ENCODE results near the gene PRPF6. TPM values are rescaled to one million over a fixed set of nuclear protein-coding genes. Genes with fewer than 3 reads are reported as not detected.

The PRPF6 gene
- total RNA-seq, 1 donor = 55.4 TPM

DNA sequence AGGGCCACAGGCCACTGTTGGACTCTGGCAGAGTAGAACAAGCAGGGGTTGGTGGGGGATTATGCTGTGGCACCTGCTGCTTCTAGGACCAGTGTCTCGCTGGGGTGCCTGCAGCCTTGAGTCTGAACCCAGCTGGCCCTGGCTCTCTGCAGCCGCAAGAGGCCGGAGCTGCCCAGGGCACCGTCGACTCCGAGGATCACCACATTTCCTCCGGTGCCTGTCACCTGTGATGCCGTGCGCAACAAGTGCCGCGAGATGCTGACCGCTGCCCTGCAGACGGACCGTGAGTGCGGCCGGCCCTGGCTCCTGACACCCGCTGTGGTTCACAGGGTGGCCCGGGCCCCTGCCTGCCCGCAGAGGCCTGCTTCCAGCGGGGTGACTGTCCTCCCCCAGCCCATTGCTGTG lies 88.3 kb downstream of the PRPF6 start:
- no peak for DNase-seq (ENCODE audit: low read depth)
- TF ChIP-seq, protein P1, sequence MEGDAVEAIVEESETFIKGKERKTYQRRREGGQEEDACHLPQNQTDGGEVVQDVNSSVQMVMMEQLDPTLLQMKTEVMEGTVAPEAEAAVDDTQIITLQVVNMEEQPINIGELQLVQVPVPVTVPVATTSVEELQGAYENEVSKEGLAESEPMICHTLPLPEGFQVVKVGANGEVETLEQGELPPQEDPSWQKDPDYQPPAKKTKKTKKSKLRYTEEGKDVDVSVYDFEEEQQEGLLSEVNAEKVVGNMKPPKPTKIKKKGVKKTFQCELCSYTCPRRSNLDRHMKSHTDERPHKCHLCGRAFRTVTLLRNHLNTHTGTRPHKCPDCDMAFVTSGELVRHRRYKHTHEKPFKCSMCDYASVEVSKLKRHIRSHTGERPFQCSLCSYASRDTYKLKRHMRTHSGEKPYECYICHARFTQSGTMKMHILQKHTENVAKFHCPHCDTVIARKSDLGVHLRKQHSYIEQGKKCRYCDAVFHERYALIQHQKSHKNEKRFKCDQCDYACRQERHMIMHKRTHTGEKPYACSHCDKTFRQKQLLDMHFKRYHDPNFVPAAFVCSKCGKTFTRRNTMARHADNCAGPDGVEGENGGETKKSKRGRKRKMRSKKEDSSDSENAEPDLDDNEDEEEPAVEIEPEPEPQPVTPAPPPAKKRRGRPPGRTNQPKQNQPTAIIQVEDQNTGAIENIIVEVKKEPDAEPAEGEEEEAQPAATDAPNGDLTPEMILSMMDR (IDR thresholded peaks at IDR 0.05; ENCODE audit: insufficient read depth, low read length) = no peak
- H3K4me3 ChIP-seq (ENCODE audit: low read depth, low read length) = no peak overlapping the region

DNA sequence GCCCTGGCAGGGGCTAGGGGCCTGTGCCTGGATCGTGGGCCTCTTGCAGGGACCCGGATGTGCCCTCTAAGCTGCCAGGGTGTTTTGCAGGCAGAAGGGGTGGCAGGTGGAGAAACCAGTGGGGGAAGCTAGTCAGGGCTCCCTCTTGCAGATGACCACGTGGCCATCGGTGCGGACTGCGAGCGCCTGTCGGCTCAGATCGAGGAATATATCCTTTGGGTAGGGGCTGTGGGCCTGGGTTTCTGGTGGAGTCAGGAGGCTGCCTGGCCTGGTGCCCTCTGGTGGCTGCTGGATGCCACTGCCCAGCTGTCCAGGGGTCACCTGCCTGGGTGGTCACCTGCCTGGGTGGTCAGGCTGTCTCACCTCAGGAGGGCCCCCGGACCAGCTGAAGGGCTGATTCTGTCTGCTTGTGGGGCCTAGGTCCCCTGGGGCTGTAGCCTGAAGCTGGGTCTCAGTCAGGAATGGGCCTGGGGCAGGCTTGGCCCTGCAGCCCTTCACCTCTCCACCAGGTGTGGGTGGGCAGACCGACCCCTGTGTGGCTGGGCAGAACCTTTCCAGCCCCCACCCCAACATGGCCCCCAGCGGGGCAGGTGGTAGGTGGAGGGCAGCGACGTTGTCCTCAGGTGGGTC lies 88.8 kb downstream of the PRPF6 start:
- no peak for DNase-seq (ENCODE audit: low read depth)
- H3K4me3 ChIP-seq (ENCODE audit: low read depth, low read length) = no peak overlapping the region
- TF ChIP-seq, protein P1 (IDR thresholded peaks at IDR 0.05; ENCODE audit: insufficient read depth, low read length) = peak; percentile 75

DNA sequence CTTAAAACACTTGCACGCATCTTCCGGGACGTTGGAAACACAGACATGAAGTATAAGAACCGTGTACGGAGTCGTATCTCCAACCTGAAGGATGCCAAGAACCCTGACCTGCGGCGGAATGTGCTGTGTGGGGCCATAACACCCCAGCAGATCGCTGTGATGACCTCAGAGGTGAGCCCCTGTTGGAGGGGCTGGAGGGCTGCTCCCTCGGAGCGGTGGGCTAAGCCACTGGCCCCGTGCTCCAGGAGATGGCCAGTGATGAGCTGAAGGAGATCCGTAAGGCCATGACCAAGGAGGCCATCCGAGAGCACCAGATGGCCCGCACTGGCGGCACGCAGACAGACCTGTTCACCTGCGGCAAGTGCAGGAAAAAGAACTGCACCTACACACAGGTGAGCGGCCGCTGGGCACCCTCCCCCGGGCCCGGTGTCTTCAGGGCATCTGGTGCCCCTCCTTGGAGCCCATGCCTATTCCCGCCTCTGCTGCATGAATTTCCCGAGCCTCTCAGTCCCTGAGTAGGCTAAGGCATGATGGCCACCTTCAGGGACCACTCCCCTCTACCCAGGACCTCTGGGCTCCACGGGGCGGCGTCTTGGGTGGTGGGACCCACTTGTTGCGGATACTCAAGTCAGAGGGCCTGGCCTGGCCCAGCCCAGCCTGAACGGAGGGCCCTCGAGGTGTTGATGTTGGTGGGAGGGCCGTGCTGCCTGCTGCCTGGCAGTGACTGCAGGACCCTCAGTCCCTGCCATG lies 89.5 kb downstream of the PRPF6 start:
- no peak for DNase-seq (ENCODE audit: low read depth)
- no peak overlapping the region for H3K4me3 ChIP-seq (ENCODE audit: low read depth, low read length)
- TF ChIP-seq, protein P1 (IDR thresholded peaks at IDR 0.05; ENCODE audit: insufficient read depth, low read length) = no peak

DNA sequence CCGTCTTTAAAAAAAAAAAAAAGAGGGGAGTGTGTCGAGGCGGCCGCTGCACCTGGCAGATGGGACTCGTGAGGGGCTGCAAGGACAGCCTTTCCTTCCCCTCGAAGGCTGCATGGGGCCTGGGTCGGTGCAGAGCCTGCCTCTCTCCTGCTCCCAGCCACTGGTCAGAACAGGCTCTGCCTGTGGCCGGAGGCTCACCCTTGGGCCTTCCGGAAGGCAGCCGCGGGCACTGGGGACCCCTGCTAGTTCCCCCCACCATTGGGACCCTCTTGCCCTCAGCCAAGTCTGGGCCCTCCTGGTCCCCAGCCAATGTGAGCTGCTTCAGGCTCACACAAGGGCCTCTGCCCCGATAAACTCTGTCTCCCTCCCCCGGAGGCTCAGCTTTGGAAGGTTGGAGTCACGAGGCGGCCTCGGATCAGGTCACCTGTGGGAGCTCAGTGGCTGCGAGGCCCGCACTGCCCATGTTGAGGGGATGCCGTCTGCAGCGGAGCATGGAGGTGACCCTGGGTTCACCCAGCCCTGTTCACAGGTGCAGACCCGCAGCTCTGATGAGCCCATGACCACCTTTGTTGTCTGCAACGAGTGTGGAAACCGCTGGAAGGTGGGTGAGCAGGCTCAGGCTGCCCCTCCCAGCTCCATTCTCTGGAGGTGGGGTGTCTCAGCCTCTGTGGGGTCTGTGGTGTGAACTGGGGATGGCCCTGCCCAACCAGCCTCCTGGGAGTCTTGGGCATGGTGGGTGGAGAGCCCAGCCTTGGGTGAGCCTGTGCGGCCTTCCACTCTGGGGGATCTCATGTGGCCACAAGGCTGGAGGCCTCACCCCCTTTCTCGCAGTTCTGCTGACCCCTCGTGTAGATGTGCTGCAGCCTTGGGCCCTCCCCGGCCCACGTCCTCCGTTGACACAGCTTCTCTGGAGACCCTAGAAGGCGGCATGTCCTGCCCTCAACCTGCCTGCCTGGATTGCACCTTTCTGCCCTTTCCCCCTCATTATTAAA lies 90.7 kb downstream of the PRPF6 start:
- TF ChIP-seq, protein P1 (IDR thresholded peaks at IDR 0.05; ENCODE audit: insufficient read depth, low read length) = no peak

DNA sequence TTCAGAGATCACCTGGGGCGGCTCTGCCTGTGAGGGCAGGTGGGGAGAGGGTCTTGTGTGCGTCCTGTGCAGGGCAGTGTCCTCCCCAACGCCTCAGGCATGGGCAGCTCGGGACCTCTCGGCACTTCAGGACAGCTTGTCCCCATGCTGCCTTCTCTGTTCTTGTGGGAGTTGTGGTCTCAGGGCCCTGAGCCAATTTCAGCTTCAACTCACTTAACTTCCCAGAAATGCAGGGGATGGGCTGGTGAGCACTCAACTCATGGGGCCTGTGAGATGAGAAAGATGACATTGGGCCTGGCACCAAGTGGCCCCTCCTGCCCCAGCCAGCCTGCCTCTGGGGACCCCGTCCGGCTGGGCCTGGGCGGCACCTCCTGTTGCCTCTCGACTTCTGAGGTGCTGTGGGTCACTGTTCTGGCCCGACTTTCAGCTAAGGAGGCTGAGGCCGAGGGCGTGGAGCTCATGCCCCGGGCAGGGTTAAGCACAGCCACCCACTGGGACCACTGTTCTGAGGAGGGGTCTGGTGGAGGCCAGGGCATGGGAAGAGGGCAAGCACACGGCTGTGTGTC lies 91.6 kb downstream of the PRPF6 start:
- no peak overlapping the region for H3K4me3 ChIP-seq (ENCODE audit: low read depth, low read length)
- TF ChIP-seq, protein P1 (IDR thresholded peaks at IDR 0.05; ENCODE audit: insufficient read depth, low read length) = no peak
- DNase-seq (ENCODE audit: low read depth) = no peak

More for the DNA sequence above, 90.7 kb downstream of the PRPF6 start:
- no peak for DNase-seq (ENCODE audit: low read depth)
- H3K4me3 ChIP-seq (ENCODE audit: low read depth, low read length) = no peak overlapping the region

DNA sequence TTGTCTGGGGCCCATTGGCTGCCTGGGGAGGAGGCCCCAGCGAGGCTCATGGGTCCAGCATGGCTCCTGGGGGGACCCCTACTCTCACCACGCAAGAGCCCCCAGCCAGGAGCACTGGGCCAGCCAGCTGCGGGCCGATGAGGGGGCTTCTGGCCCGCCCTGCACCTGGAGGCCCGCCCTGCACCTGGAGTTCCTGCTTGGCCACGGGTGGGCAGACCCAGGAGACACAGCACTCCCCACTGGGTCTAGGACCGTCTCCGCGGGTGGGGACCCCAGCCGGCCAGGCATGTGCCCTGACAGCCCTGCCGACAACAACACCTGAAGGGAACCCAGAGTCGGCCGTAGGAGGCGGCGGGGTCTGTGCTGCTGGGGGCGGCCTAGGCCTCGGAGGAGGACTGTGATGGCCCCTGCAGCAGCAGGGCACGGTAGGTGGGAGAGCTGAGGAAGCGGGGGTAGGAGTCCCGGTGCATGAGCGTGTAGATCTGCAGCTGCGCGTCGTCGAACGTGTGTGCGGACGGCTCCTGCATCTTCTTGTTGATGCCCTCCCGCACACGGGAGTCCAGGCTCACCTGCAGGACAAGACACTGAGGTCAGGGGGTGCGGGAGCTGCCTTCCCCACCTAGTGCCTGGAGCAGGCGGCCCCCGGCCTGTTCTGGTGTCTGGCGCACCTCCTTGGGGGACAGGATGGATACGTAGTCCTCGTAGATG lies 92.7 kb downstream of the PRPF6 start:
- DNase-seq (ENCODE audit: low read depth) = no peak
- no peak overlapping the region for H3K4me3 ChIP-seq (ENCODE audit: low read depth, low read length)
- TF ChIP-seq, protein P1 (IDR thresholded peaks at IDR 0.05; ENCODE audit: insufficient read depth, low read length) = no peak
